Loucy (cell line): Measurements from ENCODE around the gene C16orf78.

Source experiments
- H2AFZ ChIP-seq: fragments of 200-600 bp; sonication (generic); 2 replicates; pipeline ENCODE4 v1.6.0; 2016; ENCODE audit warnings: antibody characterized with exemption, mild to moderate bottlenecking, low read length, moderate library complexity
- H3F3A ChIP-seq: fragments of 200-600 bp; 2 replicates; pipeline ENCODE4 v1.6.0; 2016; ENCODE audit warnings: antibody characterized with exemption, low read depth, mild to moderate bottlenecking
- H3K27me3 ChIP-seq: fragments of 200-600 bp; sonication (generic); 2 replicates; pipeline ENCODE4 v1.6.1; 2014; ENCODE audit warnings: low read length, mild to moderate bottlenecking; ENCODE audit not compliant: insufficient read depth, poor library complexity, severe bottlenecking
- H3K36me3 ChIP-seq: fragments of 200-600 bp; sonication (generic); 2 replicates; pipeline ENCODE4 v1.6.1; 2016; ENCODE audit warnings: low read length; ENCODE audit not compliant: insufficient read depth
- H3K4me1 ChIP-seq: fragments of 200-600 bp; sonication (generic); 2 replicates; pipeline ENCODE4 v1.5.1; 2014; ENCODE audit warnings: low read length, mild to moderate bottlenecking; ENCODE audit not compliant: insufficient read depth, poor library complexity, severe bottlenecking
- H3K4me2 ChIP-seq: fragments of 200-600 bp; sonication (generic); 2 replicates; pipeline ENCODE4 v1.6.0; 2014; ENCODE audit warnings: antibody characterized with exemption, low read length, low read depth, mild to moderate bottlenecking; ENCODE audit not compliant: poor library complexity, severe bottlenecking
- H3K4me3 ChIP-seq: fragments of 200-600 bp; sonication (generic); 2 replicates; pipeline ENCODE4 v1.5.1; 2014; ENCODE audit warnings: low read length, mild to moderate bottlenecking, mixed read lengths; ENCODE audit not compliant: poor library complexity, severe bottlenecking
- H3K79me2 ChIP-seq: fragments of 200-600 bp; sonication (generic); 2 replicates; pipeline ENCODE4 v1.6.1; 2014; ENCODE audit warnings: low read length; ENCODE audit not compliant: insufficient read depth
- H3K9ac ChIP-seq: fragments of 200-600 bp; sonication (generic); 2 replicates; pipeline ENCODE4 v1.6.0; 2014; ENCODE audit warnings: mild to moderate bottlenecking, low read depth, low read length, moderate library complexity; ENCODE audit not compliant: poor library complexity, severe bottlenecking
- H3K9me2 ChIP-seq: fragments of 200-600 bp; sonication (generic); replicated peaks from 2 replicates; pipeline ENCODE4 v1.6.1; 2016; ENCODE audit warnings: low read depth, low read length, mixed read lengths
- H3K9me3 ChIP-seq: fragments of 200-600 bp; sonication (generic); 2 replicates; pipeline ENCODE4 v1.6.1; 2014; ENCODE audit warnings: mild to moderate bottlenecking, antibody characterized with exemption, low read length, low read depth; ENCODE audit not compliant: insufficient read depth
- H4K20me1 ChIP-seq: fragments of 200-600 bp; sonication (generic); 2 replicates; pipeline ENCODE4 v1.6.0; 2014; ENCODE audit warnings: antibody characterized with exemption, low read length, mild to moderate bottlenecking; ENCODE audit not compliant: insufficient read depth, poor library complexity, severe bottlenecking
- EZH2phosphoT487 ChIP-seq: fragments of 200-600 bp; IDR thresholded peaks from 2 replicates; pipeline ENCODE4 v1.6.1; 2018; ENCODE audit warnings: antibody characterized with exemption, mild to moderate bottlenecking, moderate library complexity, borderline replicate concordance
- TF ChIP-seq, protein P1 (sequence below): fragments of 200-600 bp; sonication (generic); conservative IDR thresholded peaks from 2 replicates; pipeline ENCODE4 v1.5.1; 2014; ENCODE audit warnings: mild to moderate bottlenecking, antibody characterized with exemption, low read length

Gene C16orf78

DNA sequence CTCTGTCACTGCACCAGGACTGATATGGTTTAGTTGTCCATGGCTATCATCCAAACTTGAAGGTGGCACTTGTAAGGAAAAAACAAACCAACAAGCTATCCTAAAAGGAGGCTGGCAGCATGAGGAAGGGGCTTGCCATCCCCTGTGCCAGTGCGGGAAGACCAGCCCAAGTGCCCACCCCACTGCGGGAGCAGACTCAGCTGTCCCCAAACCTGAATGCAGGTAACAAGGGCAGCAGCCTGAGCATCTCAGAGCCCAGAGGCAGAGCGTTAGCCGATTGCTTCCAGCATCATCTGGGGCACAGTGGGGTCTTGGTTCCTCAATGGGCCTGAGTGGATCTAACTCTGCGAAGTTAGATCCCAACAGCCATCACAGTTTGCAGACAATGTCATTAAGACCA lies 29.2 kb upstream of the C16orf78 start:
- no peaks in the 10 kb centered on the region for H3F3A ChIP-seq
- H3K27me3 ChIP-seq = no peaks in the 10 kb centered on the region
- TF ChIP-seq, protein P1, sequence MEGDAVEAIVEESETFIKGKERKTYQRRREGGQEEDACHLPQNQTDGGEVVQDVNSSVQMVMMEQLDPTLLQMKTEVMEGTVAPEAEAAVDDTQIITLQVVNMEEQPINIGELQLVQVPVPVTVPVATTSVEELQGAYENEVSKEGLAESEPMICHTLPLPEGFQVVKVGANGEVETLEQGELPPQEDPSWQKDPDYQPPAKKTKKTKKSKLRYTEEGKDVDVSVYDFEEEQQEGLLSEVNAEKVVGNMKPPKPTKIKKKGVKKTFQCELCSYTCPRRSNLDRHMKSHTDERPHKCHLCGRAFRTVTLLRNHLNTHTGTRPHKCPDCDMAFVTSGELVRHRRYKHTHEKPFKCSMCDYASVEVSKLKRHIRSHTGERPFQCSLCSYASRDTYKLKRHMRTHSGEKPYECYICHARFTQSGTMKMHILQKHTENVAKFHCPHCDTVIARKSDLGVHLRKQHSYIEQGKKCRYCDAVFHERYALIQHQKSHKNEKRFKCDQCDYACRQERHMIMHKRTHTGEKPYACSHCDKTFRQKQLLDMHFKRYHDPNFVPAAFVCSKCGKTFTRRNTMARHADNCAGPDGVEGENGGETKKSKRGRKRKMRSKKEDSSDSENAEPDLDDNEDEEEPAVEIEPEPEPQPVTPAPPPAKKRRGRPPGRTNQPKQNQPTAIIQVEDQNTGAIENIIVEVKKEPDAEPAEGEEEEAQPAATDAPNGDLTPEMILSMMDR = no peak
- no peak for TF ChIP-seq EZH2phosphoT487
- H2AFZ ChIP-seq = no peak overlapping the region
- no peak overlapping the region for H3K9ac ChIP-seq
- H3K36me3 ChIP-seq = no peaks in the 10 kb centered on the region
- H3K4me2 ChIP-seq = no peak overlapping the region
- H3K4me1 ChIP-seq = peaks cover 2% of the 10 kb centered on the region
- no peak overlapping the region for H3K4me3 ChIP-seq
- H3K9me3 ChIP-seq = no peaks in the 10 kb centered on the region
- no peaks in the 10 kb centered on the region for H3K9me2 ChIP-seq
- H3K79me2 ChIP-seq = no peaks in the 10 kb centered on the region
- no peaks in the 10 kb centered on the region for H4K20me1 ChIP-seq

GRCh38 chr16:49345829-49346228 lies 27.8 kb upstream of the C16orf78 start:
- no peak overlapping the region for H3K4me3 ChIP-seq
- no peak for TF ChIP-seq EZH2phosphoT487
- TF ChIP-seq, protein P1 = no peak
- no peaks in the 10 kb centered on the region for H3K79me2 ChIP-seq
- H4K20me1 ChIP-seq = no peaks in the 10 kb centered on the region
- no peak overlapping the region for H2AFZ ChIP-seq
- no peaks in the 10 kb centered on the region for H3F3A ChIP-seq
- H3K4me2 ChIP-seq = no peak overlapping the region
- no peak overlapping the region for H3K9ac ChIP-seq
- no peaks in the 10 kb centered on the region for H3K27me3 ChIP-seq
- H3K4me1 ChIP-seq = no peaks in the 10 kb centered on the region
- H3K9me2 ChIP-seq = no peaks in the 10 kb centered on the region
- H3K36me3 ChIP-seq = no peaks in the 10 kb centered on the region
- no peaks in the 10 kb centered on the region for H3K9me3 ChIP-seq

DNA sequence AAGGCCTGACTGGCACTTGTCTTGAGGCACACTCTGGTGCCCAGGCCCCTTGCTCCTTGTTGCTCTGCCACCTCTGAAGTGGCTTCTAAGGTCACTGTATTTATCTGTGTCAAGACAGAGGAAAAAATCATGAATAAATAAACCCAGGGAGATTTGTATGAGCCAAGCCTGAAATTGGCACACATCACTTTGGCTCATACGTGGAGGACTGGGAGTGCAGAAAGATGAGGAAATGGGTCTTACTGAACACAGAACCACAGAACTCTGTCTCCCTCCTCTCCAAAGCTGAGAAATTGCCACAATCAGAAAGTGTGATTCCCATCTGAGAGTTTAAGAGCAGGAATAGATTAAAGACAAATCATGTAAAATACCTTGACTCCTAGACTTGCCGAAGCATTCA lies 27.1 kb upstream of the C16orf78 start:
- Histone ChIP-seq H3K4me3 (no peak overlapping the region), H3K9me3 (no peaks in the 10 kb centered on the region), H3K27me3 (no peaks in the 10 kb centered on the region), H3F3A (no peaks in the 10 kb centered on the region), H3K9me2 (no peaks in the 10 kb centered on the region), H3K9ac (no peak overlapping the region), H3K4me1 (no peaks in the 10 kb centered on the region), H4K20me1 (no peaks in the 10 kb centered on the region), H3K79me2 (no peaks in the 10 kb centered on the region), H3K4me2 (no peak overlapping the region), H2AFZ (no peak overlapping the region), H3K36me3 (no peaks in the 10 kb centered on the region)
- TF ChIP-seq EZH2phosphoT487 = no peak
- TF ChIP-seq, protein P1 = no peak
